KMS-11 (cell line): ENCODE measurements around the gene RBBP8NL.
A peak's percentile ranks its signal among the peaks of the same experiment; 100 is the strongest.

Experiments
- H2AFZ ChIP-seq: fragments of 200-600 bp; sonication (generic); 2 replicates; pipeline ENCODE4 v1.6.1; 2016; ENCODE audit warnings: antibody characterized with exemption, mixed run types, low read depth
- H3K27ac ChIP-seq: fragments of 200-600 bp; sonication (generic); 2 replicates; pipeline ENCODE4 v1.6.1; 2016; ENCODE audit warnings: mild to moderate bottlenecking, mixed run types
- H3K27me3 ChIP-seq: fragments of 200-600 bp; sonication (generic); 2 replicates; pipeline ENCODE4 v1.6.1; 2017; ENCODE audit warnings: mild to moderate bottlenecking, low read depth, mixed run types, moderate library complexity; ENCODE audit not compliant: insufficient read depth
- H3K36me3 ChIP-seq: fragments of 200-600 bp; sonication (generic); 2 replicates; pipeline ENCODE4 v1.6.1; 2017; ENCODE audit warnings: mild to moderate bottlenecking, mixed run types; ENCODE audit not compliant: insufficient read depth
- H3K4me1 ChIP-seq: fragments of 200-600 bp; sonication (generic); 2 replicates; pipeline ENCODE4 v1.6.1; 2016; ENCODE audit warnings: mild to moderate bottlenecking, low read depth, mixed run types; ENCODE audit not compliant: poor library complexity, severe bottlenecking
- H3K4me2 ChIP-seq: fragments of 200-600 bp; sonication (generic); 2 replicates; pipeline ENCODE4 v1.7.0; 2016; ENCODE audit warnings: mild to moderate bottlenecking, mixed run types
- H3K4me3 ChIP-seq: fragments of 200-600 bp; sonication (generic); IDR thresholded peaks from 2 replicates; pipeline ENCODE4 v1.6.1; 2017; ENCODE audit warnings: low read depth, low read length, mixed read lengths; ENCODE audit not compliant: insufficient read depth
- H3K79me2 ChIP-seq: fragments of 200-600 bp; sonication (generic); 2 replicates; pipeline ENCODE4 v1.6.1; 2016; ENCODE audit warnings: low read depth, mixed run types; ENCODE audit not compliant: insufficient read depth
- H3K9ac ChIP-seq: fragments of 200-600 bp; sonication (generic); 2 replicates; pipeline ENCODE4 v1.6.1; 2016; ENCODE audit warnings: mild to moderate bottlenecking, mixed run types
- H4K20me1 ChIP-seq: fragments of 200-600 bp; sonication (generic); 2 replicates; pipeline ENCODE4 v1.6.1; 2016; ENCODE audit warnings: mild to moderate bottlenecking, mixed run types; ENCODE audit not compliant: insufficient read depth
- CTCF ChIP-seq: fragments of 200-600 bp; sonication (generic); conservative IDR thresholded peaks from 2 replicates; pipeline ENCODE4 v1.6.1; 2017; ENCODE audit warnings: low read depth, mild to moderate bottlenecking, antibody characterized with exemption, low read length, moderate library complexity, mixed read lengths

The RBBP8NL gene

GRCh38 chr20:62369815-62370114, 57.6 kb downstream of the RBBP8NL start:
- Histone ChIP-seq H3K4me3 (no peak overlapping the region), H3K79me2 (no peaks in the 10 kb centered on the region; the same call in 1 of the 2 replicates), H4K20me1 (no peaks in the 10 kb centered on the region), H3K4me1 (peaks cover 32% of the 10 kb centered on the region), H3K9ac (no peak overlapping the region), H3K36me3 (no peaks in the 10 kb centered on the region), H3K27ac (no peak overlapping the region), H2AFZ (no peak overlapping the region), H3K27me3 (peaks cover 16% of the 10 kb centered on the region), H3K4me2 (no peak overlapping the region)
- no peak for TF ChIP-seq CTCF

DNA sequence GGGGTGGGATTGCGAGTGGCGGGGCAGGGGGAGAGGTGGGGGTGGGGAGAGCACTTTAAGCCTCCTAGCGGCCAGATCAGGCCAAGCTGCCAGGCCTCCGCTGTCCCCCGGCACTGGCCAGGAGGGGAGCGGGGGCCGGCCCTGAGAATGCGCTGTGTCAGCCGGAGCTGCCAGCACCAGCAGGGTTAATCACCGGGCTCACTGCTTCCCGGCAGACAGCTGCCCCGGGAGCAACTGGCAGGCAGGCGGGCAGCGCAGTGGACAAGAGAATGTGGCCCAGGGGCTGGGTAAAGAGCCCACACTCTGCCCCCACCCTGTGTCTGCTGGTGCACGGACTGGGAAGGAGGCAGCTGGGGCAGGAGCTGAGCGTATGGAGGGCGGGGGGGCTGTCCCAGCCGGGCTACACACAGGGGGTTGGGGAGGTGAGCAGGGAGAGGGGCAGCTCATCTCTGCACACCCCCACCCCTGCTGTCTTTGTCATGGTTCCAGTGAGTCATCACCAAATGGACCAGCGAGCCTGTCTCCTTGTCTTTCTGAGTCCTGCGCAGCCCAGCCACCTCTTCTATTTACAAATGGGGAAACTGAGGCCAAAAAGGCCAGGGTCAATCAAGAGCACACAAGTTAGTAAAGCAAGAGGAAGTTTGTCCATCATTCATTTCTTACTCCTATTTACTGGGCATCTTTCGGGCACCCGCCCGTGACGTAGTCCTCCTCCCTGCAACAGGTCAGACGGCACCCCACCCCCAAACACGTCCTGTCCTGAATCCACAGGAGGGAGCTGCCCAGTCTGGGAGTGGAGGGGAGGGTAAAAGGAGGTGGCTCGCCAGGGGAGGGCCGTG, 58.1 kb downstream of the RBBP8NL start:
- H3K36me3 ChIP-seq, result no peaks in the 10 kb centered on the region
- H3K4me1 ChIP-seq, result peaks cover 32% of the 10 kb centered on the region
- no peaks in the 10 kb centered on the region for H4K20me1 ChIP-seq
- no peak overlapping the region for H3K9ac ChIP-seq
- TF ChIP-seq CTCF, result no peak
- no peaks in the 10 kb centered on the region; the same call in 1 of the 2 replicates for H3K79me2 ChIP-seq
- H3K27me3 ChIP-seq, result peaks cover 16% of the 10 kb centered on the region
- no peak overlapping the region for H2AFZ ChIP-seq
- no peak overlapping the region for H3K4me3 ChIP-seq
- no peak overlapping the region for H3K4me2 ChIP-seq
- H3K27ac ChIP-seq, result no peak overlapping the region

- Histone ChIP-seq H3K27ac (no peak overlapping the region), H3K9ac (no peak overlapping the region; the same call in 1 of the 2 replicates), H3K36me3 (no peaks in the 10 kb centered on the region), H3K27me3 (peaks cover 16% of the 10 kb centered on the region), H2AFZ (no peak overlapping the region), H3K4me3 (no peak overlapping the region), H3K4me2 (peak overlapping the region; percentile 37; the same call in 1 of the 2 replicates), H3K4me1 (peaks cover 32% of the 10 kb centered on the region), H3K79me2 (no peaks in the 10 kb centered on the region; the same call in 1 of the 2 replicates), H4K20me1 (no peaks in the 10 kb centered on the region)
- TF ChIP-seq CTCF, result no peak
Observed at GRCh38 chr20:62368392-62368975, 58.9 kb downstream of the RBBP8NL start.

- Histone ChIP-seq H3K4me1 (peaks cover 32% of the 10 kb centered on the region), H3K27ac (no peak overlapping the region), H3K36me3 (no peaks in the 10 kb centered on the region), H3K27me3 (peaks cover 16% of the 10 kb centered on the region), H2AFZ (peak overlapping the region; percentile 79), H4K20me1 (no peaks in the 10 kb centered on the region), H3K4me3 (no peak overlapping the region), H3K9ac (no peak overlapping the region; the same call in 1 of the 2 replicates), H3K4me2 (peak overlapping the region; percentile 88), H3K79me2 (no peaks in the 10 kb centered on the region; the same call in 1 of the 2 replicates)
- TF ChIP-seq CTCF, result no peak
Observed at GRCh38 chr20:62367633-62368391, 59.5 kb downstream of the RBBP8NL start.
